Activated CD4-positive, alpha-beta T cell treated with anti-CD3 and anti-CD28 coated beads, Interleukin-10, Interleukin-2, amounts not matched to agents 100 ng/mL and 50 ng/mL, durations not matched to agents 16 hours and 8 hours (primary cell): ENCODE results near the gene SHFL.

Source experiments
- DNase-seq: peaks from one replicate; pipeline ENCODE4 v3.0.0-alpha.2; 2020

The SHFL gene

GRCh38 chr19:10135551-10136334, 49.6 kb downstream of the SHFL start:
- no peak for DNase-seq

GRCh38 chr19:10136936-10137335, 50.8 kb downstream of the SHFL start:
- DNase-seq, result no peak

GRCh38 chr19:10137751-10138682, 51.9 kb downstream of the SHFL start:
- DNase-seq, result no peak

GRCh38 chr19:10138879-10139795, 53.0 kb downstream of the SHFL start:
- no peak for DNase-seq

- no peak for DNase-seq
These were observed 53.8 kb downstream of the SHFL start for GRCh38 chr19:10139952-10140351.

- DNase-seq, result no peak
These were observed 55.4 kb downstream of the SHFL start for GRCh38 chr19:10141479-10141878.

GRCh38 chr19:10141973-10142372, 55.9 kb downstream of the SHFL start:
- no peak for DNase-seq
